ENCODE results near the gene PRPF4.

Gene PRPF4

DNA sequence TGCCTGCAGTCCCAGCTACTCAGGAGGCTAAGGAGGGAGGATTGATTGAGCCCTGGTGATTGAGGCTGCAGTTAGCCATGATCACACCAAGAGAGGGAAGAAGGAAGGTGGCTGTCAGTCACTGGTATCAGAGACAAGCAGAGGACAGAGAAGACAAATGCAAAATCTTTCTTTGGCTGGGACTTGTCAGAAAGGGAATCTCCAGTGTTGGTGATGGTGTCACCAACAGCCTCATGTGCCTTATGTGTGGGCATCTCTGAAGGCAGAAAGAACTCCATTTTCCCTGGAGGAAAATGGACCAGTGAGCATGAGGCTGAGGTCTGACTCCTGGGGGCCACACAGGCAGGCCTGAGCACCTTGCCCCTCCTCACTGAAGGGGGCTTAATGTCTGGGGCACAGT is 39.8 kb downstream of the PRPF4 start:
- no peak for FAIRE-seq

DNA sequence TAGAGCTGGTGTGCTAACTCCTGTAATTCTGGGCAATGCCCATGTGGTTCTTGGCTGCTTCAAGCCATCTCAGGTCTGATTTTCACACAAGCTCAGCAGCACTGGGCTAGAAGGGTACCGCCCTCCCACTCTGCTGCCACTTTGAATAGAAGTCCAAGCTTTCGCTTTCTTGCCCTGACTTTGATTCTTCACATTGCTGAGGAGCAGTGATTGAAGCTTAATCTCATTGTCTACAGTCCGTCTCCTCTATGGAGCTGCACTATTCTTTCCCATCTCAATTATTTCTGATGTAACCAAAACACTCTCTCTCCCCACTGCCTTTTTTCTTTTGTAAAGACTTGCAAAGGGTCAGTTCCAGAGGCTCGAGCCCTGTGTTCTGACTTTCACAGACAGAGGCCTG is 40.6 kb downstream of the PRPF4 start:
- FAIRE-seq: no peak

DNA sequence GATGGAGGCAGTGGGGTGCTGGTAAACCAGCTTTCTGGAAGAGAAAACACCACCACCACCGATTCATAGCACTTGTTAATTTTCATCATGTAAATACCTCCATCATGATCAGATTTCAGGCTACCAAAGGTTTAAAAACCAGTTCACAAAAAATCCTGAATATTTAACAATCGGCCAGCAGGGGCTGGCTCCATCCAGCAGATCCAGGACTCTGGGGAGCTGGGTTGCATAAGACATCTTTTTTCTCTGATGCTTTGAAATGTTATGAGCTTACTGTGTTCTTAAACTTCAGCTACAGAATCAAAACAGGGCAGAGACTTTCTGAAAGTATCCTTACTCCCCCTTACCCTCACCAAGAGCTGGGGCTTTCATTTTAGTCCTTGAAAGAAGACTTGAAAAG is 42.3 kb downstream of the PRPF4 start:
- no peak for FAIRE-seq

DNA sequence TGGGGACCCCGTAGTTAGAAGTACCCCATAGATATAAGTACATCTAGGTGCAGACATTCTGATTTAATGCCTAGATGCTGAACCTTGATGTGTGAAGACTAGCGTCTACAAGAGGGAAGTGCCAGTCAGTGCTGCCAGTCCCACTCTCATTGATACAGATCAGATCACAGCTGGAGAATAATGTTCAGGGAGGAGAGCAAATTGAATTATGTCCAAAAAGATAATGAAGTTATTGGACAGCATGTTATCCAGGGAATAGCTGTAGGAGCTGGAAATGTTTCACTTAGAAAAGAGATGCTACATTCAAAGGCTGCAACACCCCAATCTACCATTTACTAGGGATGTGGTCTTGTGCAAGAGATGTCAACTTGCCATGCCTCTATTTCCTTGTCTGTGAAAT is 43.6 kb downstream of the PRPF4 start:
- FAIRE-seq: no peak

DNA sequence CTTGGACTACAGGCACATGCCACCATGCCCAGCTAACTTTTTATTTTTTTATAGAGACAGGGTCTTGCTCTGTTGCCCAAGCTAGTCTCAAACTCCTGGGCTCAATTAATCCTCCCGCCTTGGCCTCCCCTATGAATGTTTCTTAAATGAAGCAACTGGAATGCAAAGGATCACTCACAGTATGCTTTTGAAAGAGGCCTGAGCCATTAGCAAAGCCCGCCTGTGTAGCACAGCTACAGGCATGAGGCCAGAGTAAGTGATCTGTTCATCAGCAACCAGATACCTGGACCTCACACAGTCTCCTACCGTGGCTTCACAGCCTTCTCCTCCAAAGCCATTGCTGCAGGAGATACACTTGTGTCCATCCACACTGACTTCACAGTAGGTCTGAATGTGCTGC is 44.6 kb downstream of the PRPF4 start:
- FAIRE-seq: no peak

DNA sequence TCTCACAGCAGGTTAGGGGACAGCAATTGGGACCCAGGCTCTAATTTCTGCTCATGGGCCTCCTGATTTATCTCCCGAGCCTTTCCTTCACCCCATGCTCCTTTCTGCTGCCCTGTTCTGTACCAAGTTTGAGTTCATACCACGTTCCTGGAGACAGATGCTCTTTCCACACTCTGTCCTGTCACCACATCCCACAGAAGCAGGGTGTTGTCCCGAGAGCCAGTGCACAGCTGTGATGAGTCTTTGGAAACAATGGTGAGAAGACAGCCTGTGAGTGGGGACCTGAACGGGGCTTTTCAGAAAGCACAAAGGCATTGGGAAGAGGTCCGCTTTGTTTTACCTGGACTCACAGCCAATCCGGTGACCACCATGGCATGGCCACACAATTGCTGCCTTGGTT is 47.2 kb downstream of the PRPF4 start:
- FAIRE-seq: no peak

DNA sequence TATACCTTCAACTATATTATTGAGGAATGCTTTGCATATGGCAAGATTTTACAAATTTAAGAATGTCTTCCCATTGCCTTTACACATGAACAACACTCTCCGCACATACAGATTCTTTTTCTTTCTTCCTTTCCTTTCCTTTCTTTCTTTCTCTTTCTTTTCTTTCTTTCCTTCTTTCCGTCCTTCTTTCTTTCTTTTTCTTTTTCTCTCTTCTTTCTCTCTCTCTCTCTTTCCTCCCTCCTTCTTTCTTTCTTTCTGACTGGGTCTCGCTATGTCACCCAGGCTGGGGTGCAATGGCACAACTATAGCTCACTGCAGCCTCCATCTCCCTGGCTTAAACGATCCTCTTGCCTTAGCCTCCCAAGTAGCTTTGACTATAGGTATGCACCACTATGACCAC is 50.8 kb downstream of the PRPF4 start:
- no peak for FAIRE-seq

DNA sequence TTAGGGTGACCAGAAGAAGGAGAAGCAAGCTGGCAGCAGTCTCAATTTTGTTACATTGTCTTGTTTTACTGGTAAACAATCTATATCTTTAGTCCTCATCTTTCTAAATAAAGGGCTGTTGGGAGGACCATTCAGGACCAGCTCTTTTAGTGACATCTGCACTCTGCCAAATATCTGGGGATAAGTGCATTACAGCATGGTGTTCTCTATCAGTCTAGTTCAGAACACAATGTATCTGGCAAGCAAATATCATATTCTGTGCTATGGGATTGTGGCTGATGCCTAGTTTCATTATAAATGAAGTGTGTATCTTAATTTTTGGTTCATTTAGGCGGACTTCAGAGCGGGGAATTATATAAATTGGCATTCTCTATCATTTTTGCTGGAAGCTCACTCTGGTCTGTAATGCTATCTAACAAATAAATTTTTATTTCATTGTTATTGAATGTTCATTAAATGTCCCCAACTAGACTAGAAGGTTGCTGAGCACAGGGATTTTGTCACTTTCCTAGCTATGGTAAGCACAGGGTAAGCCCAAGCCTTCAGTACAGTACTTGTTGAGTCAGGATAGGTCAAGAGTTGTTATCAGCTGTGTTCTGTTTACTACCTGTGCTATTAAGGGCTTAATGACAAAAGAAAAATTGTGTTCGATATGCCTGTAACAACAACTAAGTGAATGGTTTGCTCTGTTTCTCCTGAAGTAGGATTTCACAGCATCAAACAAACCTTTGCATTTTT is 52.8 kb downstream of the PRPF4 start:
- no peak for FAIRE-seq

DNA sequence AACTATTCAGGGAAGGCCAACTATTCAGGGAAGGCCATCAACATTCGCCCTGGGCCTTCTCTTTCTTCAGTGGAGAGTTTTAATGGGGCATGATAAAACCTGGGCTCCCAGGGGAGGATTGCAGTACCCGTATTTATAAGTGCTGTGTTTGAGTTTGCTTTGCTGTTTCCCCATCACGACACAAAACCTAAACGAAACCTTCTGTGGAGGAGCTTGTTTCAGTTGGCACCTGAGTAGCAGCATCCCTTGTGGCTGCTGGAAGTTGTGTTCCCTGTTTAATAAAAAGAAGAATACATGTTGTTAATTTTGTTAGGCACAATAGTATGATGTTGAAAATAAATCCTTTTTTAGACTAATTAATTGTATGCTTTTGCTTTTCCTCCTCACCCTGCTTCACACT is 56.3 kb downstream of the PRPF4 start:
- FAIRE-seq: no peak

DNA sequence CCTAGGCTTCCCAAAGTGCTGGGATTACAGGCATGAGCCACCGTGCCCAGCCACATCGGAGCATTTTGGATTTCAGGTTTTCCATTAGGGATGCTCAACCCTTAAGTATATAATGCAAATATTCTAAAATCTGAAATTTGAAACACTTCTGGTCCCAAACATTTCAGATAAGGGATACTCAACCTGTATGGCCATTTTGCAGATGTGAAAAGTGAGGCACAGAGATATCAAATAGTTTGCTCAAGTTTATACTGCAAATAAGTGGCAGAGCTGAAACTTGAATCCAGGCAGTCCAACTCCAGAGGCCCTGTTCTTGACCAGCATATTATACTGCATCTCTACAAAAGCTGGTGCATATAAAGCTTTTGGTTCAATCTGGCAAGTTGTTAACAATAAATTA is 62.3 kb downstream of the PRPF4 start:
- no peak for FAIRE-seq

DNA sequence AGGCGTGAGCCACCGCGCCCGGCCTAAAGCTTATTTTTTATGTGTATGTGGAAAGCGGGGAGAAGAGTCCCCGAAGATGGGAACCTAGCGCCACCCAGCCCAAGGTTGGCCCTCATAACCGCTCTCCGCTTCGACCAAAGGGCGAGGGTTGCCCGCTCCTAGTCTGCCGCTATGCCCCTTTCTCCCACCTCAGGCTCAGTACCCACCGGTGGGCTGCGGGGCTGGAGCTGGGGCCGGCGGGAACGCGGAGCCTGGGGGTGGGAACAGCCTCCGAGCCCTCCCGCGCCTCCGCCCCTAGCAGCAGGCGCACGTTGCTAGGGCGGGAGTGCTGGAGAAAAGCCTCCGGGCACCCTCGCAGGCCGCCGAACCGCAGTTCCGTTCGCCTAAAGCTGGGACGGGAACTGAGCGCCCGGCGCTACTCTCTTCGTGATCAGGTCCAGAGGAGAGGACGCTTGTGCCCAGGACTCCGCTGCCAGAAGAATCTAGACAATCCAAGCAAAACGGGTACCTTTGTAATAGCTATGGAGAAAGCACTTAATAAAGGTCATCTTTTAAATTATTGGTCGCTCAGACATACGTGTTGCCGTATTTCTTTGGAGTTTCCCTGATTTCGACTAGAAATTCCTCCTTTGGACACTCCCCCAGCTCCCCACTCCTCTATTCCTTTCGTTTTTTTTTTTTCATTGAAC is 64.7 kb downstream of the PRPF4 start, which contains the start of gene WDR31:
Gene WDR31 (minus strand): TSS at position 265 of the 689 bp plus-strand sequence. CDS start 8,253 bp downstream, outside the sequence.
- no peak for FAIRE-seq

DNA sequence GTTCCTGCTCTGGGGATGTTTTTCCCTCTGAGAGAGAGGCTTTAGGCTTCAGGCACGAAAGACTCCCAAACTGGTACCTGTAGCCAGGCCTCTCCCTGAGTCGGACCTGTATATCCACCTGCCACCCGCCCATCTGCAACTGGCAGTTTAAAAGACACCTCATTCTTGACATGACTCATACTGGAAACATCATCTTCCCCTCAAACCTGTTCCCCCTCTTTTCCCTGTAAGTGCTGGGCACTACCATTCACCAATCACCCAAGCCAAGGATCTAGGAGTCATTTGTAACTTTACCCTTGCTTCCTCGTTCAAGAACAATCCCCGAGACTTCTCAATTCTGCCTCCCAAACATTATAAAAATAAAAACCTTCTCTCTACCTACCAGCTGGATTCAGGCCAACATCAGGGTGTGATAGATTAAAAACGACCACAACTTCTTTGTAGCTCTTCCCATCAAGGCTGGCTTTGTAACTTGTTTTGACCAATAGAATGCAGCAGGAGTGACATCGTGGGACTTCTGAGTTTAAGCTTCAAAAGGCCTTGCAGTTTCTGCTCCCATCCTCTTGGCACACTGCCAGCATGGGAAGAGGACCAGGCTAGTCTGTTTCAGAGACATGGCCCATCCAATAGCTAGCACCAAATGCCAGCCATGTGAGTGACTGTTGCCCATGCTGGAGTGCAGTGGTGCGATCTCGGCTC is 66.4 kb downstream of the PRPF4 start:
- no peak for FAIRE-seq
